OCI-LY3 (cell line): ENCODE results near the gene ACSL3.

Experiments
- CTCF ChIP-seq: fragments of 200-600, 300-600 bp; sonication (generic); IDR thresholded peaks from 2 replicates; pipeline ENCODE4 v1.5.1; 2014; ENCODE audit warnings: antibody characterized with exemption, low read length, low read depth
- EZH2phosphoT487 ChIP-seq: fragments of 200-600 bp; shearing (Covaris generic); IDR thresholded peaks from 2 replicates; pipeline ENCODE4 v1.6.1; 2018; ENCODE audit warnings: antibody characterized with exemption, mixed run types, low read depth

- TF ChIP-seq CTCF (no peak), EZH2phosphoT487 (no peak)
Observed at GRCh38 chr2:222931659-222932058, 70.8 kb downstream of the ACSL3 start.
